GM18909 (cell line): ENCODE measurements around the gene EHBP1L1.
"Not testable (repeated sequence)": the region's sequence is repeated elsewhere in the genome, so short reads cannot be mapped to it uniquely, and the experiment has no call there.

ENCODE experiments used
- ATAC-seq: cut with Tn5 transposase; IDR thresholded peaks from one replicate; pipeline ENCODE4 v1.9.1; 2021; ENCODE audit warnings: mild to moderate bottlenecking; ENCODE audit not compliant: unreplicated experiment, poor library complexity

Gene EHBP1L1

DNA sequence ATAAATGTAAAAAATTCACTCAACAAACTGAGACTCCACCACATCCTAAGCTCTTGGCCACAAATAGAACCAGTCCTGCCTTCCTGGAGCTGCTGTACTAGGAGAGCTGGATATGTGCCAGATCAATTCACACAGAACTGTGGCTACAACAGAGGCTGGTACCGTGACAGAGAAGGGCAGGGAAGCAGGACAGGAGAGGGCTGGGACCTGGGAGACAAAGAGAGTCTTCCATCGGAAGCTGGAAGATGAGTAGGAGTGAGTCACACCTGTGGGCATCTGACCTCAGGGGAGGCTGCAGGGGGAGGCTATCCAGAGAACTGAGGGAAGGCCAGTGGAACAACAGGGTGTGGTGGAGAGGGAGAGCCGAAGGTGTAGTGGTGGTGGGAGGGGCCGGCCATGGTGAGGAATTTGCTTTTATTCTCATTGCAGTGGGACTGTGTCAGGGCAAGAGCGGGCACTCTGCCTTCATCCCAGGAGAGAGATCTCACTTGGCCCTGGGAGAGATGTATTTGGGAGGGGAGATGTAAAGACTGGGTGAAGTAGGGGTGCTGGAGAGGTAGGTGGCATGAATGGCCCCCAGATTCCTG is 15.8 kb upstream of the EHBP1L1 start:
- ATAC-seq: no peak

DNA sequence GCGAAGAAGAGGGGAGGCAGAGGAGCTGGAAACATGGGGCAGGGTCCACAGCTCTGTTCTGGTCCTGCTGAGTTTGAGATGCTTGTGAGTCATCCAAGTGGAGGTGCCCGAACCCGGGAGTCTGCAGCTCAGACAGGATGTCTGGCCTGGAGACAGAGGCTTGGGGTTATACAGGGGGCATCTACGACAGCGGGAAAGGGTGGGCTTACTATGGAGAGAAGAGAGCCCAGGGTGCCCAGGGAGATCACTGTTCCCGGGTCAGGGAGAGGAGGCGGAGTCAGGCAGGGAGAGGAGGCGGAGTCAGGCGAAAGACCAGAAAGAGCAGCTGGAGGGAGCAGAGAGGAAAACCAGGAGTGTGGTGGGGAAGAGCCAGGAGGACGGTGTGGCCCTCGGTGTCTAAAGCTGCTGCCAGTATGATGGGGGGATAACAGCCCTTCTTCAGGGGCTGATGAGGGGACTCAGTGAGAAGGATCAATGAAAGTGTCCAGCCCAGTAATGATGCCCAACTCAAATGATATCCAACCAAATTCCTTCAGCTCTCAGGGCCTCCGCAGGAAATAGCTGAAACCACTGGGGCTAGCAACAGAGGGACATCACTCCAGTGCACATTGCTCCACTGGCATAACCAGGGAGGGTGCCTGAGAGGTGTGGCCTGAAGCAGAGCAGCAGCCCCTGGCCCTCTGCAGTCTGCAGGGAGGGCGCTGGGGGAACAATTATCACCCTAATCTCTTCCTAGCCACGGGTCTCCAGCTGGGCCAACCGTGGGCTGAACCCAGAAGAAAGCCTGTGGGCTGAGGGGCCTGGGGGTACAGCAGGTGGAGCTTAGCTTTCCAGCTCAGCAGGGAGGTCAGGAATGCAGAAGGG is 15.1 kb upstream of the EHBP1L1 start:
- no peak for ATAC-seq

DNA sequence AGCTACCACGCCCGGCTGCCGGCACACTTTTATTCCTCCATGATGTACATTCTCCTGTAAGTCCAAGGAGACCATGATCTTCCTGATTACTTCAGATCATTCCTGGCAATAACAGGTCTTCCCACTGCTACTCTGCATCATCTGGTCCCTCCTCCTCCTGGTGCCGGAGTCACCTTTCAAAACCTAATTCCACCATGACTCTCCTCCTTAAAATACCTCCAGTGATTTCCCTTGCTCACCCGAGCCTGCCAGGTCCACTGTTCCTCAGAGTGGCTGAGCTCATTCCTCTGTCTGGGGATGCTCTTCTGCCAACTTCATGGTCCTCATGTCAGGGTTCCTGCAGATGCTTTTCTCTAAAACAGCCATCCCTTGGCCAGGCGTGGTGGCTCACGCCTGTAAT is 13.8 kb upstream of the EHBP1L1 start:
- ATAC-seq: no peak

DNA sequence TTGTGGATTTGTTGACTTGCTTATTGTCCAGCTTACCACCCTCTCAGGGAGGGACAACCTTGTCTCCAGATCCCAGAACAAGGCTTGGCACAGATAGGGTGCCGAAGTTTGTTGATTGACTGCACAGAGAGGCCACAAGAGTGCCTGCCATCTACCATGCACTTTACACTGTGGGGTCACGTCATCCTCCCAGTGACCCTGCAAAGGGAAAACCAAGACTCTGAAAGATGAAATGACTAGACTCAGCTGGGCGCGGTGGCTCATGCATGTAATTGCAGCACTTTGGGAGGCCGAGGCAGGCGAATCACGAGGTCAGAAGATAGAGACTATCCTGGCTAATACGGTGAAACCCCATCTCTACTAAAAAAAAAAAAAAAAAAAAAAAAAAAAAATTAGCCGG is 13.1 kb upstream of the EHBP1L1 start:
- ATAC-seq: no peak

DNA sequence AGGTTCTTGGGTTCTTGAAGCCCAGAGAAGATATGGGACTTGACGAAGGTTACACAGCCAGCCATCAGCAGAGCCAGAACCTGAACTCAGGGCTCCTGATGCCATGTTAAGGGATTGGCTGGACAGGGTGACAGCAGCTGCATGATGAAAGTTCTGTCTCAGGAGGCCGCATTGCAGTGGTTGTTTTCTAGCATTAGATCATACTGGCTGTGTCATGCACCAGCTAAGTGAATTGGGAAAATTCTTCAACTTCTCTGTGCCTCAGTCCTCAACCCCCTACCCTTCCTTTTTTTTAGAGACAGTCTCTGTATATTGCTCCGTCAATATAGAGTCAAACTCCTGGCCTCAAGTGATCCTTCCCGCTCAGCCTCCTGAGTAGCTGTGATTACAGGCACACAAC is 12.3 kb upstream of the EHBP1L1 start:
- ATAC-seq: no peak

DNA sequence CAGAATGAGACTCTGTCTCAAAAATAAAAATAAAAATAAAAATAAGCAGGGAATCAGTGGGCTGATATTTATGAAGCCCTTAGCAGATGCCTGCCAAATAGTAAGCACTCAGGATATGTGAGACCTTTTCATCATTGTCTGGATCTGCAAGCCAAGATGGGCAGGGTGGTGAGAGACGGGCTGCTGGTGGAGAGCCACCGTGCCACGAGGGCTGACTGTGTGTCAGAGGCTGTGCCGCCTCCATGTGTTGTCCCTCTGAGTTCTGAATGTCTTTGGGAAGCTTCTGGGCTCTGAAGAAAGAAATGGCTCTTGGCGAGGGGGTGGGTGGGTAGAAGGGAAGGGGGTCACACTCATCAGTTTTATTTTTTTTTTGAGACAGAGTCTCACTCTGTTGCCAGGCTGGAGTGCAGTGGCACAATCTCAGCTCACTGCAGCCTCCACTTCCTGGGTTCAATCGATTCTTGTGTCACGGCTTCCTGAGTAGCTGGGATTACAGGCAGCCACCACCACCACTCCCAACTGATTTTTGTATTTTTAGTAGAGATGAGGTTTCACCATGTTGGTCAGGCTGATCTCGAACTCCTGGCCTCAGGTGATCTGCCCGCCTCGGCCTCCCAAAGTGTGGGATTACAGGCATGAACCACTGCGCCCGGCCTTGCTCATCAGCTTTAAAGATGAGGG is 10.8 kb upstream of the EHBP1L1 start:
- not testable (repeated sequence) for ATAC-seq

DNA sequence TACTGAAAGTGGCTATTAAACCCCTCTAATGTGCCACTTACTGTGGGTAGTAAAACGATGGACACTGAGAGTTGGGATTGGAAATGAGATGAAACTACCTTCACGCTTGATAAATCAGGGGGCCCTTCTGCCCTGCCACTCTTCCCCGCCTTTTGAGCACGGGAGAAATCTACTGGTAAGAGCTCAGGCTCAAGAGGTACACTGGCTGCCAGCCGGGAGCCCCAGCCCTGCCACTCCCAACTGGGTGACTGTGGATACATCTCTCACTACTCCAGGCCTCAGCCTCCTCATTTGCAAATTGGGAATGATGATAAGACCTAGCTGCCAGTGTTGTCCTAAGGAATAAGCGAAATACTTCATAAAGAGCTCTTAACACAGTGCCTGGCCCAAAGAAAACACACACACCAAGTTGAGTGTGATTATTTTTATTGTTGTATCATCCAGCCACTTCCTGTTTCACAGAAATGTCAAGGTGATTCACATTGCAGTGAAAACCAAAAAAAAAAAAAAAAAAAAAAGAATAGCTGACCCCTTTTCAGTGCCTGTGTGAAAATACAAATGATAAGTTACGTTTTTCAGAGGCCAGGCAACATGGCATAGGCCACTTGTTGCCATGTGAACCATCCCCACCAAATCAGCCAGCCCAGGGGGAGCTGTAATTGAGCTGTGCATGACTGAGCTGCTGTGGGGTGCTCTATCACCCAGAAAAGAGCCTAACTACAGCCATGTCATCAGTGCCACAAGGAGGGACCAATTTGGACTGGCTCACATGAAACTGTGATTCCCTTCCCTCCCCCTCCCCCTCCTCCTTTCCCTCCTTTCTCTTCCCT is 10.0 kb upstream of the EHBP1L1 start:
- ATAC-seq: no peak

DNA sequence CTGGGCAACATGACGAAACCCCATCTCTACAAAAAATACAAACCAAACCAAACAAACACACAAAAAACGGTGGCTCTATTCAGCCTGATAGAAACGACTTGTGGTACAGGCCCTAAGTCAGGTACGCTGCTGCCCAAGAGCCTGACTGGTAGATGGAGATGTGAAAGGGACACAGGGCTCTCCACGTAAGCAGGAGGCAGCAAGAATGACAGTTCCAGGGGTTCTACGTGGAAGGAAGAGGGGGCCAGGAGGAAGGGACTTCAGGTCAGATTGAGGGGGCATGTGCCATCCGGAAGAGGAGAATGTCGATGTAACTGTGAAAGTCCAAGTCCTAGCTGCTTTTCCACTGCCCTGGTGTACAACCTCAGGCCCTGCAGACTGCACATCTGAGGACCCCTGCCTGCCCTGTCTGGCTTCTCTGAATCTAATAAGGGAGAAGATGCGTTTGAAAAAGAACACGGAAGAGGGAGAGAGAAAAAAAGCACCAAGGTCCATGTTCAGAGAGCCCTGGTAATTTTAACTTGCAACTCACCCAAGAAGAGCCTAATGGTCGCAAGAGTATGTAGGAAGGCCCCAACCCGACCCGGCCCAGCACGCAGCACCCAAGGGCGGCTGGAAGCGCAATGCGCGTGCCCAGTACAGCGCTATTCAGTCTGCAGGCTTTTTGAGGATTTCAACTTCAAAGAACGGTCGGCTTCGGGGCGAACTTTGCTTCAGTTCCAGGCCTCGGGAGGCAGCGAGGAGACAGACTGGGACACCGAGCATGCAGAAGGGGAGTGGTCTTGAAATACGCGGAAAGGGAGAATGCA is 6.5 kb upstream of the EHBP1L1 start:
- ATAC-seq: peak; percentile 2

DNA sequence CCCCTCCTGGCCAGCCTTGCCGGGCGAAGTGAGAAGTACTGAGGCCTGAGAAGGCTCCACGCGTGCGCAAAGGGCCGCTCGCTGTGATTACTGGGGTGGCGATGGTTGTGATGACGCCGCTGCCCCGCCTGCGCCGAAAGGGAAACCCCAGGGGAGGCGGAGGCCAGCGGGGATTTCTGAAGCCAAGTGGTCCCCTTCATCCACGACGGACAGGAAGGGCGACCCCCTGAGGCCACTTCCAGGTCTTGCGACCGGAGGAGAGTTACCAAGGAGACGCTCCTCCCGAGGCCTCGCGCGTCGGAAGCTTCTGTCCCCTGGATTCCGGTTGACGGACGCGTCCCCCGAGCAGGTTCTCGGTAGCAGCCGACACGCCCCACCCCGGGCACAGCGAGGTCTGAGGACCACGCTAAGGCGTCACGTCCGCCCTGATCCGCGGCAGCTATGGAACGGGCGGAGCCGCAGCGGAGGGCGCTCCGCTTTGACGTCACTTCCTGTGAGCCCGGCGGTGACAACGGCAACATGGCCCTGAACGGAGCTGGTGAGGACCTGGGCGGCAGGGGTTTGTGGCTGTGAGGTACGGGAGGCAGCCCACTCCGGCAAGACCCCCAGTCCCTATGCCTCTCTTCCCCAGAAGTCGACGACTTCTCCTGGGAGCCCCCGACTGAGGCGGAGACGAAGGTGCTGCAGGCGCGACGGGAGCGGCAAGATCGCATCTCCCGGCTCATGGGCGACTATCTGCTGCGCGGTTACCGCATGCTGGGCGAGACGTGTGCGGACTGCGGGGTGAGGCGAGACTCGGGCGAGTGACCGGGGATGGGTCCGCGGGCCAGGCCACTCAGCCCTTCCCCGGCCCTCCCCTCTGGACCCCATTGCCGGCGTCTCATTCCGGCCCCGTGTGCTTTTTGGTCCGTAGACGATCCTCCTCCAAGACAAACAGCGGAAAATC is 5.6 kb upstream of the EHBP1L1 start, which contains the start of gene ZNRD2:
ZNRD2 (plus strand) TSS at position 505 of the 946 bp plus-strand sequence; CDS start at position 520, 15 bp downstream.
- peak; percentile 67 for ATAC-seq

DNA sequence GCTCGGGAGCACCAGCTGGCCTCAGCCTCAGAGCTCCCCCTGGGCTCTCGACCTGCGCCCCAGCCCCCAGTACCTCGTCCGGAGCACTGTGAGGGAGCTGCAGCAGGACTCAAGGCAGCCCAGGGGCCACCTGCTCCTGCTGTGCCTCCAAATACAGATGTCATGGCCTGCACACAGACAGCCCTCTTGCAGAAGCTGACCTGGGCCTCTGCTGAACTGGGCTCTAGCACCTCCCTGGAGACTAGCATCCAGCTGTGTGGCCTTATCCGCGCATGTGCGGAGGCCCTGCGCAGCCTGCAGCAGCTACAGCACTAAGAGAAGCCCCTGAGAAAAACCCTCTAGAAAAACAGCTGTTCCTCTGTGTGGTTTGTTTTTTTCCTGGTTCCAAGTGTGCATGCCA is 4.4 kb upstream of the EHBP1L1 start:
- ATAC-seq: no peak

DNA sequence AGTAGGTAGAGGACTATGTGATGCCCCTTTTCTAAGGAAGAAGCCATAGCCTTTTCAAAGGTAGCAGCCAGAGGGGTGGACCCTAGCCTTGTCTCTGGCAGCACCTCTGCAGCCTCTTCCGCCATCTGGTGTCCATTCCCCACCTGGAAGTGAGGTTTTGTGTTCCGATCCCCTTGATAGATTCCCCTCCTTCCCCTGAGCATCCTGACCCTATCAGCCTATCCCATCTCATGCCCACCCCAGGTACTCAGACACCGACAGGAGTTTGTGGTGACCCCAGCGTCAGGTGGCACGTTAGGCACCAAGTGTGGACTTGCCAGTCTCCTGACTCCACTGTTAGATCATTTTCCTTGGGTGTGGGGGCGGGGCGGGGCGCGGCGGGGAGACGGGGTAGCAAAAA is 3.9 kb upstream of the EHBP1L1 start:
- ATAC-seq: no peak

DNA sequence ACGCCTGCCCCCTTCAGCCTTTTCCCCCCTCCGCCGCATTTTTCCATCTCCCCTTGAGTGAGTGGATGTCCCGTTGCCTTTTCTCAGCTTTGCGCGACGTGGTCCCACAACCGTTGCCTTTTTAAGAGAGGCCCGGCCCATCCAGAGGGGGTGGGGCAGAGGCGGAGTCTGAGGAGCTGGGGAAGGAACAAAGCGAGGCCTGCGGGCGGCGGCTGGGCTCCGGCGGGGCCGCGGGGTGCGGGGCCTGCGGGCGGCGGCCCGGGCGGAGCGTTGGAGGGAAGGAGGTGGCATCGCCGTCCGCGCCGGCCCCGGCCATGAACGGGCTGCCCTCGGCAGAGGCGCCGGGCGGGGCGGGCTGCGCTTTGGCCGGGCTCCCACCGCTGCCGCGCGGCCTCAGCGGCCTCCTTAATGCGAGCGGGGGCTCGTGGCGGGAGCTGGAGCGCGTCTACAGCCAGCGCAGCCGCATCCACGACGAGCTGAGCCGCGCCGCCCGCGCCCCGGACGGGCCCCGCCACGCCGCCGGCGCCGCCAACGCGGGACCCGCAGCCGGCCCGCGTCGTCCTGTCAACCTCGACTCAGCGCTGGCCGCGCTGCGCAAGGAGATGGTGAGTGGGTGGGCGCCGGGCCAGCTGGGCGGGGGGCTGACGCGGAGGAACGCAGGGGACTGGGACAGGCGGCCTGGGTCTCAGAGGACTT is 3.3 kb upstream of the EHBP1L1 start, which contains the start of gene FAM89B:
FAM89B (plus strand) TSS at position 183 of the 696 bp plus-strand sequence; CDS start at position 315, 132 bp downstream.
- no peak for ATAC-seq

DNA sequence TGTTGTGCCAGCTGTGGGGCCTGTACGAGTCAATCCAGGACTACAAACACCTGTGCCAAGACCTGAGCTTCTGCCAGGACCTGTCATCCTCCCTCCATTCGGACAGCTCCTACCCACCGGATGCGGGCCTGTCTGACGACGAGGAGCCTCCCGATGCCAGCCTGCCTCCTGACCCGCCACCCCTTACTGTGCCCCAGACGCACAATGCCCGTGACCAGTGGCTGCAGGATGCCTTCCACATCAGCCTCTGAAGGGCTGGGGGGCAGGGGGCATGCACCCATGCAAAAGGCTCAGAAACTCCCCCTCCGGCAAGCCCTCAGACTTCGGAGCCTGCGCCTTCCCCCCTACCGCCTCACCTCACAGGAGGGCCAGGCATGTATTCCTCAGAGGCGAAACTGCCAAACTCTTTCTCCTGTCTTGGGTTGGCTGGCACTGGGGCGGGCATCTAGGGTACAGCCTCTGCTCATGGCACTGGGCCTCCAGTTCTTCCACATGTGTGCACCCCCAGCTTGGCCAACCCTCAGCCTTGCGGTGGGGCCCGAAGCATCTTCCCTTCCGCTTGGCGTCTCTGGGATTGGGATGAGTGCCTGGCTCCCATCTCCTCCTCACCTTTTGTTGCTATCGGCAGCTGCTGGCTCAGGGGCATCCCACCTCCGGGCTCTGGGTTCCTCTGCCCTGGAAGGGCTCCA is 2.3 kb upstream of the EHBP1L1 start:
- ATAC-seq: no peak

DNA sequence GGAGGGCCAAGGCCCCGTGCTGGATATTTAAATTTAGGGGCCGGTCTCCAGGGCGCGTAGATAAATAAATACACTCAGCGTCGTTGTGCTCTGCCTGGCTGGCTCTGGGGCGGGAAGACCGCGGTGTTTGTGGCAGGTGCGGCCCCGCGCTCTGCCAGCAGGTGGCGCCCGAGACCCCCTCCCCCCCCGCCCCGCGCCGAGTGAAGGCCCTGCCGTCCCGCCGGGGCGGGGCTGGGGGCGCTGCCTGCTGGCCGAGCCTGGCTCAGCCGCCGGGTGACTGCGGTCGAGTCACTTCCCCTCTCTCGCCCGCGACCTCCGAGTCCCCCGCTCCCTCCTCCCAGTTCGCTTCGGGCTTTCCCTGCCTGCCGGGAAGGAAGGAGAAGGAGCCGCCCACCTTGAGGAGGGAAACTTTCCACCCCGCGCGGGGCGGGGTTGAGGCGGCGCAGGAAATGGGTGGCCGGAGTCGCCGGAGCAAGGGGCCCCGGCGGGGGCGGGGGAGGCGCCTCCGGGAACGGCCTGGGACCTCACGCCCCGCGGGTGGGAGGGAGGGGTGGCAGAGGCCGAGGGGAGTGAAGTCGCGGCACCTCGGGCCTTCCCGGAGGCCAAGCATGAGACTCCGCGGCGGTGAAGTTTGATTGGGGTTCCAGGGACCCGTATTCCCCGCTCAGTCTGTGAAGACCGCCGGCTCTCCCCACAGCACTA is 1.6 kb upstream of the EHBP1L1 start:
- peak; percentile 31 for ATAC-seq

DNA sequence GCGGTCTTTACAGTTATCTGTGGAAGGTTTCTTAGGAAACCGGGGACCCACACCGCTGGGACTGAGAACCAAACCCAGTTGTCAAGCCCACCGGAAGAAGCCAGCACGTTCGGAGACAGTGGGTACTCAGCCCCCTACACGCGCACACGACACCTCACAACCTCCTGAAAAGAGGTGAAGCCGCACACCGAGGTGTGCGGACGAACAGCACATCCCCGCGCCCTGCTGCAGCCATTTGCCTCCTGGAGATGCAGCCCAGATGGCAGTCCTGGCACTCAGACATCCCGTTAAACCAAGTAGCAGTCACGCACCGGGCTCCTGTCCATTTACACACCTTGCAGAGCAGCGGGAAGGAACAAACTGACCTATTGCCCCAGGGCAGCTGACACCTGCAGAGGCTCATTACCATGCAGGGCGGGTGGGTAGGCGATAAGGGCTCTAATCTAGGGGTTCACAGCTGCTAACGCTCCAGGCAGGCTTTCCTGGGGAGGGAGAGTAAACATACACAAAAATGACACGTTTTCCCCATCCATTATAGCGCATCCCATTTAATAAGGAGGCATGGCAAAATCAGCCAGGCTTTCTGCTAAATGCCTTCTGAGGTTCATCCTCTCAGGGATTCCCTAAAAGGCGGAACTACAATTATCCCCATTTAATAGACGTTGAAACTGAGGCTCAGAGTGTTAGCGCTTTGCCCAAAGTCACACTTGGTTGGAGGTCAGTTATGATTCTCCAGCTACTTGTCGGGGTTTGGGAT is 864 bp upstream of the EHBP1L1 start:
- ATAC-seq: no peak
